HEK293T (cell line): ENCODE results near the gene CDH2.

Source experiments
- ARNT ChIP-seq: fragments of 450-650 bp; IDR thresholded peaks from 2 replicates; pipeline ENCODE4 v1.6.1; 2017; ENCODE audit warnings: mild to moderate bottlenecking
- BHLHE40 ChIP-seq: fragments of 450-650 bp; IDR thresholded peaks from 2 replicates; pipeline ENCODE4 v1.6.1; 2016; ENCODE audit warnings: mild to moderate bottlenecking, moderate library complexity, borderline replicate concordance
- CTBP1 ChIP-seq: fragments of 450-650 bp; IDR thresholded peaks from 2 replicates; pipeline ENCODE4 v1.6.1; 2016; ENCODE audit warnings: borderline replicate concordance
- ELF4 ChIP-seq: fragments of 450-650 bp; IDR thresholded peaks from 2 replicates; pipeline ENCODE4 v1.6.1; 2017; ENCODE audit warnings: antibody characterized with exemption
- FOXA1 ChIP-seq: fragments of 450-650 bp; IDR thresholded peaks from 2 replicates; pipeline ENCODE4 v1.6.1; 2016; ENCODE audit warnings: mild to moderate bottlenecking
- FOXK2 ChIP-seq: fragments of 450-650 bp; IDR thresholded peaks from 2 replicates; pipeline ENCODE4 v1.6.1; 2016; ENCODE audit warnings: mild to moderate bottlenecking
- FOXM1 ChIP-seq: fragments of 450-650 bp; IDR thresholded peaks from 2 replicates; pipeline ENCODE4 v1.6.1; 2017; ENCODE audit warnings: mild to moderate bottlenecking, borderline replicate concordance
- HDGF ChIP-seq: fragments of 450-650 bp; IDR thresholded peaks from 2 replicates; pipeline ENCODE4 v1.6.1; 2017; ENCODE audit warnings: antibody characterized with exemption, borderline replicate concordance
- LEF1 ChIP-seq: fragments of 450-650 bp; IDR thresholded peaks from 2 replicates; pipeline ENCODE4 v1.6.1; 2017; ENCODE audit warnings: mild to moderate bottlenecking, borderline replicate concordance
- PKNOX1 ChIP-seq: fragments of 450-650 bp; IDR thresholded peaks from 2 replicates; pipeline ENCODE4 v1.6.1; 2016
- SP1 ChIP-seq: fragments of 450-650 bp; IDR thresholded peaks from 2 replicates; pipeline ENCODE4 v1.6.1; 2017
- SUZ12 ChIP-seq: fragments of 450-650 bp; IDR thresholded peaks from 2 replicates; pipeline ENCODE4 v1.6.1; 2016; ENCODE audit warnings: mild to moderate bottlenecking
- TARDBP ChIP-seq: fragments of 450-650 bp; IDR thresholded peaks from 2 replicates; pipeline ENCODE4 v1.6.1; 2016
- ZNF384 ChIP-seq: fragments of 450-650 bp; IDR thresholded peaks from 2 replicates; pipeline ENCODE4 v1.6.1; 2016

GRCh38 chr18:28067346-28067745 is 109.6 kb downstream of the CDH2 start:
- TF ChIP-seq ARNT (no peak), FOXA1 (no peak), BHLHE40 (no peak), CTBP1 (no peak), SUZ12 (no peak), SP1 (no peak), ELF4 (no peak), FOXK2 (no peak), FOXM1 (no peak), PKNOX1 (no peak), LEF1 (no peak), HDGF (no peak), TARDBP (no peak), ZNF384 (no peak)
